ENCODE data around the gene HDAC4. TPM values are rescaled to one million over a fixed set of nuclear protein-coding genes. Genes with fewer than 3 reads are reported as not detected.

HDAC4 gene
- total RNA-seq, 1 donor from 2014 or later, result 39.0 TPM

- TF ChIP-seq CTCF (conservative IDR thresholded peaks at IDR 0.05), result no peak
- Mint-ChIP-seq H3K36me3 (peaks cover 40% of the 10 kb centered on the region), H3K27me3 (no peaks in the 10 kb centered on the region), H3K4me1 (ENCODE audit: unreplicated experiment) (peaks cover 28% of the 10 kb centered on the region), H3K9me3 (peaks cover 10% of the 10 kb centered on the region), H3K4me3 (no peak overlapping the region), H3K27ac (no peak overlapping the region)
- DNase-seq (ENCODE audit: extremely low spot score, unreplicated experiment), result no peak
Measured at GRCh38 chr2:239355139-239355538, 45.7 kb downstream of the HDAC4 start.

- Mint-ChIP-seq H3K27ac (no peak overlapping the region), H3K9me3 (peaks cover 10% of the 10 kb centered on the region), H3K4me1 (ENCODE audit: unreplicated experiment) (peaks cover 28% of the 10 kb centered on the region), H3K36me3 (peaks cover 40% of the 10 kb centered on the region), H3K27me3 (no peaks in the 10 kb centered on the region), H3K4me3 (no peak overlapping the region)
- TF ChIP-seq CTCF (conservative IDR thresholded peaks at IDR 0.05), result no peak
- DNase-seq (ENCODE audit: extremely low spot score, unreplicated experiment), result no peak
Measured at GRCh38 chr2:239354791-239355136, 46.1 kb downstream of the HDAC4 start.

- Mint-ChIP-seq H3K4me3 (no peak overlapping the region), H3K9me3 (peaks cover 10% of the 10 kb centered on the region), H3K27me3 (no peaks in the 10 kb centered on the region), H3K4me1 (ENCODE audit: unreplicated experiment) (peaks cover 33% of the 10 kb centered on the region), H3K27ac (peak overlapping the region; percentile 43), H3K36me3 (peaks cover 43% of the 10 kb centered on the region)
- no peak for DNase-seq (ENCODE audit: extremely low spot score, unreplicated experiment)
- TF ChIP-seq CTCF (conservative IDR thresholded peaks at IDR 0.05), result no peak
Measured at GRCh38 chr2:239354132-239354790, 46.6 kb downstream of the HDAC4 start.

- Mint-ChIP-seq H3K9me3 (peaks cover 10% of the 10 kb centered on the region), H3K4me3 (no peak overlapping the region), H3K27ac (peak overlapping the region; percentile 43), H3K27me3 (no peaks in the 10 kb centered on the region), H3K36me3 (peaks cover 44% of the 10 kb centered on the region), H3K4me1 (ENCODE audit: unreplicated experiment) (peaks cover 33% of the 10 kb centered on the region)
- DNase-seq (ENCODE audit: extremely low spot score, unreplicated experiment), result no peak
- no peak for TF ChIP-seq CTCF (conservative IDR thresholded peaks at IDR 0.05)
Measured at GRCh38 chr2:239353692-239354091, 47.1 kb downstream of the HDAC4 start.

- H3K27ac Mint-ChIP-seq, result no peak overlapping the region
- DNase-seq (ENCODE audit: extremely low spot score, unreplicated experiment), result no peak
- peaks cover 10% of the 10 kb centered on the region for H3K9me3 Mint-ChIP-seq
- no peaks in the 10 kb centered on the region for H3K27me3 Mint-ChIP-seq
- peaks cover 26% of the 10 kb centered on the region for H3K4me1 Mint-ChIP-seq (ENCODE audit: unreplicated experiment)
- TF ChIP-seq CTCF (conservative IDR thresholded peaks at IDR 0.05), result no peak
- H3K36me3 Mint-ChIP-seq, result peaks cover 38% of the 10 kb centered on the region
- no peak overlapping the region for H3K4me3 Mint-ChIP-seq
Measured at GRCh38 chr2:239351687-239352086, 49.1 kb downstream of the HDAC4 start.

Data from type B pancreatic cell (in vitro differentiated cells).